HG02759 (cell line): Measurements from ENCODE around the gene PRKCE.
"Not testable (repeated sequence)": the region's sequence is repeated elsewhere in the genome, so short reads cannot be mapped to it uniquely, and the experiment has no call there.

Experiments
- ATAC-seq: cut with Tn5 transposase; IDR thresholded peaks from one replicate; pipeline ENCODE4 v1.9.1; 2021; ENCODE audit warnings: mild to moderate bottlenecking, moderate library complexity; ENCODE audit not compliant: unreplicated experiment

PRKCE gene

DNA sequence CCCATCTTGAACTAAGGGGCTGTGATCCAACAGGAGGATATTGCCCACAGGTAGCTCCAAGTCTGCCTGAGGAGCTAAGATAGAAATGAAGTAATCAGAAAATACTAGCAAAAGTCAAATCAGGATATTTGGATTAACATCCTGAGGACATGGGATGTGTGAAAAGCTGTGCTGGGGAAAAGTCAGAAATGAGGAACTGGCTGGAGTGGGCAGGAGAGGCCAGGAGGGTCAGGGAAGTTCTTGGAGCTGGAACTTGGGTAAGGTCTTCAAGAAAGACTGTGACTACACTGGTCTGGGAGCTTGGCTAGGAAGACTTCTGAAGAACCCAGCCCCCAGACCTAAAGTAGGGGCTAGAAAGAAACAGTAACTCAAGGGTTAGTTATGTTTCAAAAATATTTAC lies 250.9 kb downstream of the PRKCE start:
- ATAC-seq: no peak

DNA sequence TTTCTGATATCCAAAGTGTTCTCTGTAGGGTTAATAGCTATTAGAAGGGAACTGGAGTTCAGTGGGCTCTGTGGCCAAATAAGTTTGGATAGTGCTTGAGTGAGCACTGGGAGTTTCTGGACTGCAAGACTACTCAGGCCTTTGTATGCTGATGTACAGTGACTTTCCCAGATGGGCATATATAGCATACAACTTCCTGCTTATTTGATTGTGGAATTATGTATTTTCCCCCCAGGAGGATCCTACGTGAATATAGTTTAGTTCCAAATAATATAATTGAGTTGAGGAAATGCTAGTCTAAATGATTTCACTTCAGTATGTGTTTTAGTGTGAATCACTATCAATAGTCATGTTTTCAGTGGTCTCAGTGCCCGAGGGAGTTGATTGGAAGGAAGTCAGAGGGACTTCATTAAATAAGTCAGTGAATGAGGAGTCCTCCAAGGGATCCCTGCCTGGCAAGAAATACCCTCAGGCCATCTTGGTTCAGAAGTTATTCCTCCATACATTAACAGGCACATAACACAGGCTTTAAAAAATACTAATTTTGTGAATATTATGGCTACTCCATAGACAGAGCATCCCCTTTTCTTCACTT lies 251.4 kb downstream of the PRKCE start:
- ATAC-seq: no peak

DNA sequence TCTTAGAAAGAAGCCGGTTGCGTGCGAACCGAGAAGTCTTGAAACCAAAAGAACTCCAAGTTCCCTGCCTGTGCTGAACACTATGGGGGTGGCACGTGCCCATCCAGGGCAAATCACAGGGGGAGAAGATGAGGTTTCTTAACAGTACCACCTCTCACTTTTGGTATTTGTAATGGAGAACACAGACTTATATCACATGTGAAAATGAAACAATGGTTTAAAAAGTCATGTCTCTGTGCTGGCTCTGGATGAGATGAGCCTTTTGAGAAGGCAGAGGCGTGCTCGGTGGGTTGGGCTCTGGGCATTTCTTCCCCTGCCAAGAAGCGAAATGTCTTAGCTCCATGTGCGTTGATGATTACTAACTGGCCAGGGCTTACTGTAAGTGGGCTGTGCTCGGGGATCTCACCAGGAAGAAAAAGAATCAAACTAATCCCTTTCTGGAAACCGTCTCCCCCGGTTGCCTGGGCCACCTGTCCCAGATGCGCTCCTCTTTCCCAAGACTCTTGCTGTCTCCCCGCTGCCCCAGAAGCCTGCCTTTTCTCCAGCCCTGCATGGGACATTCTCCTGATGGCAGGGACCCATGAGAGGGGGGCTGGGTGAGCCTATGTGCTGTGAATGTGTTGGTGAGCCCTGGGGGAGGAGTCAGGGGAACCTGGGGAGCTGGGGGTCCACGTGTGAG lies 252.9 kb downstream of the PRKCE start:
- ATAC-seq: no peak

DNA sequence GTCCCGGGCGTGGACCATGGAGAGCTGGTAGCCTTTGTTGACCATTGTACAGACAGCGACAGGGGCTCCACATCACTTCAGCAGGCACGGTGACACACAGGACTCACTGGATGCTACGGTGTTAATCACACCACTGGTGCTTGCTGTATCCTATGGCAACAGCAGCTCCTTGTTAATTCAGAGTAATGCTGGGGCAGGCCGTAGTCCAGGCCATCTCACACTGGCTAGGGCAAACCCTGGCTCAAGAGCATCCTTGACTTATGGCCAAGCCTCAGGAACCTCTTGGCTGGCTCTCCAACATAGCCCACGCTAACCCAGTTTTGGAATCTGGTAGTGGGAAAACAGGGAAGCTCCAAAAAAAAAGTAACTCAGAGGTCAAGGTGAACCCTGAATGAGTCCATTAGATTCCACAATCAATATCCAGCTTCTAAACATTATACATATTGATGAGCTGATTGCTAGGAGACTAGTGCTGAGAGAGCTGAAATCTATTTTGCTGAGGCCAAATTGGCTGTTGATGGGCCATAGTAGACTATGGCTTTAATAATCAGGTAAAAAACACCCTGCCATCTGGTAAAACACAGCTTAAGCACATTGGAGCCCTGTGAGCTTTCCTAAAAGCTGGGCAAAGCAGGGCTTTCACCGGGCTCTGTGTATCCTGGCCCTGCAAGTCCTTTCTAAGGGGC lies 253.6 kb downstream of the PRKCE start:
- no peak for ATAC-seq

DNA sequence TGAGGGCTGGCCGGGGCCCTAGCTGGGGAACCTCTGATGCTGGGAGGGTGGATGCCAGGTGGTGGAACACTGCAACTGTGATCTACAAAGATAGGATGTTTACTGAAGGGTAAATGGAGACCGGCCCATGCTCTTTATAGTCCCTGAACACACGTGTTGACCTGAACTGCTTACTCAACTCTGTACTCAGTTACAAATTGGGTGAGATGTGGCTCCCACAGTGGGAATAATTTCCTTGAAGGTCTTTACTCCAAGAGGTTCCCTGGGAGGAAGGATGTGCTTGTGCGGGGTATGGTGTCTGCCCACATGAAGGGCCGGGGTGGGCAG lies 254.1 kb downstream of the PRKCE start:
- ATAC-seq: no peak

DNA sequence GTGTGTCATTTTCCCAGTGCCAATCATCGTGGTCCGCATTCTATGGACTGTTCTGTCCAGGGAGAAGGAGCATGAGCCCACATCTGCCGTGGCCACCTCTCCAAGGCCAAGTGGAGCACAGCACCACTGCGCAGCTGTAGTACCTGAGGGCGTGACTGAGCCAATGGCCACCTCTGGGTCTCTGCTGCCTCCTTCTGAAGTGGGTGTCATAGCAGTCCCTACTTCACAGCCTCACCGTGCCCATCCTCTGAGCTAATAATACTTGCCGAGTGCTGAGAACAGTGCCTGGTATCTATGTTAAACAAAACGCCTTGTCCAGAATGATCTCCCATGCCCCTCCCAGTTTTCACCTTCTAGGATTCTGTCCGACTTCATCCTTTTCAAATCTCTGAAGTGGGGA lies 256.1 kb downstream of the PRKCE start:
- ATAC-seq: no peak

DNA sequence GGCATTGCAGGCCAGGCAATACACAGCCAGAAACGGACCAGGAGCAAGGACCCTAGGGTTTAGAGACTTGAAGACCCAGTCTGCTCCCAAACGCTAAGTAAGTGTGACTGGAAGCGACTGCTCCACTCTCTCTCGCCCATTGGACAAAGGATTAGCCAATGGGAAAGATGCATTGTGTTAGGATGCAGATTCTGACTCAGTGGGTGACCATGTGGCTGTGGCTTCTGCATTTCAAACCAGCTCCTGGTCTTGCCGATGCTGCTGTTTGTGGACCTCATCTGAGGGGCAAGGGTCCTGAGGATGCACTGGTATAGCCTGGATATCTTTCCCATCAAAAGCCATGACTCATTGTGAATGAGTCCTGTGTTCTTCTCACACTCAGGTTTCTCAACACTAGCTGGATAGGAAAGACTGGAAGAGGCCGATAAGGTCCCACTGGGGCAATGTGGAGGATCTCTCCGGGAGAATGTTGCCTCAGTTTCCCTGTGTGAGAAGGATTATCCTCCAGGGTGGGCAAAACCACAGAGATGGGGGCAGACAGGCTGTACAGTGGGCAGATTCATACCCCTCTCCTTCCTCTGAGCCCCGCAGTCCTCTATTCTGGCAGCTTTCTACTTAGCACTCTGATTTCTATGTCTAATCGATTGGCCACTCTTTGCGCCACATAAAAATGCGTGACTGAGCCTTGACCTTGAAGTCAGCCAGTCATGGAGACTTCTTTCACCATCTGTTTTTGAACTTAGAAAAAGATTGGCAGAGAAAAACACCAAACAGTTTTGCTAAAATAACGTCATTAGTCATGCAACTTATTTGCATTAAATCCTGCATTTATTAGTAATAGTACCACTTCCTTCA lies 257.1 kb downstream of the PRKCE start:
- no peak for ATAC-seq

DNA sequence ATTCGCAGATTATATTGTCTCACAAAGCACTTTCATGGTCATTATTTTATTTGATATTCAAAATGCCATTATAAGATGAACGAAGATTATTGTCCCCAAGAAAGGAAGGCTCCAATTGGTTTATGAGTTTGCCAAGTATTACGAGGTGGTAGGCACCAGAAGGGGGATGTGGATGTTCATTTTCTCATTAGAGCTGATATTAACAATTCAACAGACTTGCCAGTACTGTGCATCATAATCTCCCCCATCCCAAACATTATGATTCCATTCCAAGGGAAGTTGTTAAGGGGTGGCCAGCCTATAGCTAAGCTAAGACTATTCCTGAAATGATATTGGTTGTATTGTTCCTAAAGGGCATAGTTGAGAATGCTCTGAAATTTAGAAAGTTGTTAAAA lies 257.7 kb downstream of the PRKCE start:
- ATAC-seq: no peak

DNA sequence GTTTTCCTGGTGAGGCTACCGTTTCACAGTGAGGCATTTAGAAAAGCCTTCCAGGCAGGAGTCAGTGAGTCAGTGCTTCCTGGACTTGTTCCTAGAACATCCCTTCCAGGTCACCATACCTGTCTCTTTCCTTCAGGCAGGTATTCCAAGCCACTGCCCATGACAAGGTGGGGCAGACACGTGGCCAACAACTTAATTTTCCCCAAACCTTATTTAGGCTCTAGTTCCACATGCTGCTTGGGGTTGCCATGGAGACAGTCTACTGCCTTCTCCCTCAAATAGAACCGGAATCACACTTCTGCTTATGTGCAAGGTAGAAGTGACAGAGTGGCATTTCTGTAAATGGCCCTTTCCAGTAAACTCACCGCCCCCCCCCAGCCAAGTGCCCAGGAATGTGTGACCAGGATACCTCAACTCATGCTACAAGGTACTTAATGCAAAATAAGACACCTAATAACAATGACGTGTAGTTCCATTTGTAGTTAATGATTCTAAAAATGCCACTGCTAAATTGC lies 258.3 kb downstream of the PRKCE start:
- peak; percentile 72 for ATAC-seq

DNA sequence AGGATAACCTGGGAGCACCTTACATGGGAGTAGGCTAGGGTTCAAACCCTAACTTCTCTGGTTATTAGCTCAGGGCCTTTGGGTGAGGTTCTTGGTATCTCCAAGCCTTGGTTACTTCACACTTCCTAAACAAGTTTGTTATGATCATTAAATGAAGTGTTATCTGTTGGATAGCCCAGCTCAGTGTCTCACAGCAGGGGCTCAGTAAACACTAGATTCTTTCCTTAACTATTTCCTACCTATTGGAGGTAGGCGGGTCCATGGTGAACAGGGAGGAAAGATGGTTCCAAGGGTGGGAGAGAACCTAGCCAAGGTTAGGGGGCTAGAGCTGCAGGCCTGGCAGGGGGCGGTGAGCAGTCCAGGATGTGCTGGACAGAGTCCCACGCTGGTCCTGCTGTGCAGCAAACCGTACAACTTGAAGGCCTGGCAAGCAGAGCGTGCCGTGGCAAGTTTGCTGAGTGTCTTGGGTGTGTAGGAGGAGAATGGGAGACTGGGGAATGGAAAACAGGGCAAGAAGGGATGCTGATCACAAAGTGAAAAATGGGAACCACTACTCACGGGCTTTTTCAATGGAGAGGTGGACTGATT lies 259.1 kb downstream of the PRKCE start:
- ATAC-seq: no peak

DNA sequence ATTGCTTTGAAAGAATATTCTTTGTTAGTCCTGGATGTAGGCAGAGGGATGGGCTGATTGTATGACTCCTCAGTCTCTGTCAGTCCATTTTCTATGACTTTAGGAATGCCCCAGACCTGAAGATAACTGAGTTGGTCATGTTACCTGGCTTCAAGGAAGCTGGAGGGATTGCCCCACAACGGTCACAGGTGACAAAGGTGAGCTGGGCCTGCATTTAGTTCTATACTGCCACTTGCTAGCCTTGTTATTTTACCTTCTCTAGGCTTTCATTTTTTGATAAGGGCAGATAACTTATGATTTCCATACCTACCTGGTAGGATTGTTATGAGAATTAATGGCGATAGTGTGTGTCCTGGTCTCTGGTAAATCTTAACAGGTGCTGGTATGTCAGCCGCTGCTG lies 260.1 kb downstream of the PRKCE start:
- ATAC-seq: no peak

DNA sequence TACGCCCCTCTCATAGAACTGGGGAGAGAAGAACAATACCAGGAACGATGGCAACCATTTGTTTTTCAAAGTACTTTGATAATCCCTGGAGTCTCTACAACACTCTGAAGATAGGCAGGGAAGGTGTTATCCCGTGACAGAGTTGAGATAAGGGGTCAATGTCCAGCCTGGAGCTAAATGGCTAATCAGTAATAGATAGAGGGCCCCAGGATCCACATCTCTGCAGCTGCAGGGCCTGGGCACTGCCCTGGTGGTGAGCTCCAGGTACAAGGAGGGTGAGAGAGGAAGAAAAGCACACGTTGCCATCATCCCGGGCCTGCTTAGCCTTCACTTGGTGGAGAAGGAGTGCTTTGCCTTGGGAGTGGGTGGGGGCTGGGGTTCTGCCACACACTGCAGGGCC lies 260.6 kb downstream of the PRKCE start:
- no peak for ATAC-seq

DNA sequence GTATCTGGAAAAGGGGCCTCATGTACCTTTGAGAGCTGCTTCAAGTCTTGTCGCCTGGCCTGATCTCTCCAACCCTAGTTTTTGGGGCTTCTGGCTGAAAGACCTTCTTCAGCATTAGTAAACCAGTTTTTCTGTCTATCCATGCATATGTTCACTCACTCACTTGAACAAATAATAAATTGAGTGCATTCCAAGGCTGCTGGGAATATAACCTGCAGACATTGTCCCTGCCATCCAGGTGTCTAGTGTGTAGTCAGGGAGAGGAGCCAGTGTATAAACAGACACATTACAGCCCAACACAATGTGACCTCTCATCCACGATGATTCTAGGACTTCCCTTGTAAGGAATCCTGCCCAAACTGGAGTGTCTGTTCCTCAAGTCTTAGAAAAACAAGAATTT lies 262.1 kb downstream of the PRKCE start:
- ATAC-seq: no peak

DNA sequence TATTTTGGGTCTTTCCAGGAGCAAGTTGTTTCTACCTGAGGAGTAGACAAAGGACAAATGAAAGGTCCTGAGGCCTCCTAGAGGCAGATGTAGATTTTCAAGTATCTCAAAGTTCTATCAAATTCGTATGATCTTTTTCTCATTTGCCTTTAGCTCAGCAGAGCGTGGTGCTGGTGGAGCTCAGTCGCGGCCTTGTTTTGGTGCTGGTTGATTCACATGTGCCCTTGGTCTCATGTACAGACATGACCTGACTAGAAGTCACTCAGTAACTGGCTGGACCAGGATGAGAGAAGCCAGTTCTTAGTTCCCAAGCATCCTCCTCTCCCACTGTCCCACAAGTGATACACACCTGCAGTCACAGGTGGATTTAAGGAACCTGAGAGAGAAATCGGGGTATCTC lies 264.0 kb downstream of the PRKCE start:
- no peak for ATAC-seq

DNA sequence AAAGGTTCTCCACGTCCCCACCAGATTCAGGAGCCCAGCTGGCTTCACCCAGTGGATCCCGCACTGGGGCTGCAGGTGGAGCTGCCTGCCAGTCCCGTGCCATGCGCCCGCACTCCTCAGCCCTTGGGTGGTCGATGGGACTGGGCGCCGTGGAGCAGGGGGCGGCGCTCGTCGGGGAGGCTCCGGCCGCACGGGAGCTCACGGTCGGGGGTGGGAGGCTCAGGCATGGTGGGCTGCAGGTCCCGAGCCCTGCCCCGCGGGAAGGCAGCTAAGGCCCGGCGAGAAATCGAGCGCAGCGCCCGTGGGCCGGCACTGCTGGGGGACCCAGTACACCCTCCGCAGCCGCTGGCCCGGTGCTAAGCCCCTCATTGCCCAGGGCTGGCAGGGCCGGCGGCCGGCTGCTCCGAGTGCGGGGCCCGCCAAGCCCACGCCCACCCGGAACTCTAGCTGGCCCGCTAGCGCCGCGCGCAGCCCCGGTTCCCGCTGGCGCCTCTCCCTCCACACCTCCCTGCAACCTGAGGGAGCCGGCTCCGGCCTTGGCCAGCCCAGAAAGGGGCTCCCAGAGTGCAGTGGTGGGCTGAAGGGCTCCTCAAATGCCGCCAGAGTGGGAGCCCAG lies 266.2 kb downstream of the PRKCE start:
- ATAC-seq: not testable (repeated sequence)

DNA sequence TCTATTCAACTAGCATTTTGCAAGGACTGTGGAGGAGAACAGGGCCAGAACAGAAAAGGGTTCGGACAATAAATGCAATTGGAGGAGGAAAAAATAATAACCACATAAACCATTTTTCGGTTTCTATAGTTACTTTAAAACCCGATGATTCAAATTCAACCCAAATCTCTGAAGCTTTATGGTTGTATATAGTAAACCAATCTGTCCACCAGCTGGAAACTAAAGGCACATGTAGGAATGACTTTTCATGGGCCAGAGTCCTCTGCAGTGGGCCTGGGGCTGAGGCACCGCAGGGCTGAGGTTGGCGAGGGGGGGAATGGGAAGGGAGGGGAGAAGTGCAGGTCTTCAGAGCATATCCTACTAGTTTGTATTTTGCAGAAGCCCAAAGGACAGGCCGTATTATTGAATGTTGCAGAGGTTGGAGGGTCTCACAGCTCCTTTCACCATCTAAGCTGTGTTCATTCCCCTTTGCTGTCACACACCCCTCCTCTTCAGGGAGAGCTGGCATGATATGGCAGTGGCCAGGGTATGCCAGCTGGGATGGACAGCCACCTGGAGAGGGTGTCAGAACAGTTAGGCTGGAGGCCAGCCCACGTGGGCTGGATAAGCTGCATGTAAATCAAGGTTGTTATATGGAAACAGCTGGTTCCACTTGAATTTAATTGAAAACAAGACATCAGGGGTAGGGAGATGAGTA lies 267.1 kb downstream of the PRKCE start:
- ATAC-seq: no peak

DNA sequence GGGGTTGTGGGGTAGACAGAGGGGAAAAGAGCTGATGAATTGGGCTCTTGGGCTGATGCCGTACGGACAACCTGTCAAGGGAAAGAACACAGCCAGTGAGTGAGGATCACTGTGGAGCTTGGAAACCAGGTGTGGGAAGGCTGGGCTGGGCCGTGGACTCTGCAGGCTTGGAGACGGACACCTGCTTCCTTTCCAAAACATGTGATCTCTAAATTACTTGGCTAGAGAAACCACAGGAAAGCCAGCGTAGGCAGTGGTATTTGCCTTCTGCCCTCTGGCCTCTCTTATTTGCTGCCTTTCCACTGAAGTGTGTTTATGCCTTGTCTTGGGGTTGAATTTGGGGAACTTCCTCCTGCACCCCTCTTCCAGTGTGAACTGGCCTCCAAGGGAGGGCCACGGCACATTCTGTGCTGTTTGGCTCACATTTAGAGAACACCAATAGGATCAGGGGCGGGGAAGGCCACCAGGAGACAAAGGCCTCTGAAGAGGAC lies 267.7 kb downstream of the PRKCE start:
- peak; percentile 33 for ATAC-seq

DNA sequence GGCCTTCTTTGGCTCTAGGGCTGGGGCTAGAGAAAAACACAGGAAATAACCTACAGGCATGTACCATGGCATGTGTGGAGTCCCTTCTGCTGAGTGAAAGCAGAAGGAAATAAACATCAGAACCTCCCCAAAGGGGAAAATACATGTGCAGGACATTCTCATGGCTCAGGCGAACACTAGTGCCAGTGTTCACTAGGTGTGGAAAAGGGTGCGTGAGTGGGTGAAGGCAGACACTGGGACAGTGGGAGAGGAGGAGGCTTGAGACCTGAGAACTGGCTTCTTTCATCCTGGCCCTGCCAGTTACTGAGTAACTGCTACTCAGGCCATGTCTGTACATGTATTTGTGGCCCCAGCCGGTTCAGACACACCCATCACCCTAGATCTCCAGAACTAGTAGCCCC lies 268.2 kb downstream of the PRKCE start:
- ATAC-seq: peak; percentile 62

DNA sequence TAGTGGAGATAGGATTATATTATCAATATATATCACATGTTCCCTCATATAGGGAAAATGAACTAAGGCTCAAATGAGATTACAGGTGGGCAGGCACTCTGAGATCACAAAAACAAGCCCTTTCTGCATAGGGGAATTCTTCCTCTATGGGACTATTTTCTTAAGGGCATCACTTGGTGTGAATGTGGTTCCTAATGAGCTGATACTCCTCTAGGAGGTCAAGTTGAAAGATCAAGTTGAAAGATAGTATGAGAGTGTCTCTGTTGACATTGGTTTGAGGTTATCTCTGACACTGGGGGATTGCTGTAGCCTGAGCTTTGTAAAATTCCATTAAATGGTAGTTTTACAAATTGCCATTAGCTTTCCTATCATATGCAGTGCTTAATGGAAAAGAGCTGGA lies 270.4 kb downstream of the PRKCE start:
- no peak for ATAC-seq

DNA sequence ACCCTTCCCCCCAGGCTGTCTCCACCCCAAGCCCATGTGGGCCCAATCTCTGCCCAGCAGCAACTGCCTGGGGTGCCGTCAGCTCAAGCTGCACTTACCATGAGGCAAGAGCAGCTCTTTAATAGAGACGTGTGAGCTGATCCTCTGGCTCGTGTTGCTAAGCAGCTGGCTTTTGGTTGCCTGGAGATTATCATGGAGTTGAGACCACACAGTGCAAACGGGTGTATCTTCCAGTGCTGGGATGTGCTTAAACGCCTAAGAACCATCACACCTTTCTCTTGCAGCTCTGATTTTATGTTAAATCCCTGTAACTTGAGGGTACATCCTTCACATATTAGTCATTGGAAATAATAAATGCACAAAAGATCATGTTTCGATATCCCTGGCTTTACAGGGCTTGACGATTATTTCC lies 271.1 kb downstream of the PRKCE start:
- no peak for ATAC-seq
